ENCODE results near the gene TANGO2. TPM values are rescaled to one million over a fixed set of nuclear protein-coding genes. Genes with fewer than 3 reads are reported as not detected.

Gene TANGO2
- total RNA-seq, 1 donor from 2014 or later = 14.8 TPM

- no peak for DNase-seq (ENCODE audit: low read depth)
- no peak overlapping the region for H3K4me3 ChIP-seq (ENCODE audit: low read depth, low read length)
- TF ChIP-seq CTCF (conservative IDR thresholded peaks at IDR 0.05; ENCODE audit: low read depth, low read length) = no peak
Observed at GRCh38 chr22:20043057-20043996, 22.4 kb downstream of the TANGO2 start.

GRCh38 chr22:20043997-20044342, 23.1 kb downstream of the TANGO2 start:
- no peak for DNase-seq (ENCODE audit: low read depth)
- H3K4me3 ChIP-seq (ENCODE audit: low read depth, low read length) = no peak overlapping the region
- no peak for TF ChIP-seq CTCF (conservative IDR thresholded peaks at IDR 0.05; ENCODE audit: low read depth, low read length)

GRCh38 chr22:20044495-20045151, 23.7 kb downstream of the TANGO2 start:
- no peak for DNase-seq (ENCODE audit: low read depth)
- no peak overlapping the region for H3K4me3 ChIP-seq (ENCODE audit: low read depth, low read length)
- no peak for TF ChIP-seq CTCF (conservative IDR thresholded peaks at IDR 0.05; ENCODE audit: low read depth, low read length)

GRCh38 chr22:20046730-20047129, 25.8 kb downstream of the TANGO2 start:
- no peak for DNase-seq (ENCODE audit: low read depth)
- TF ChIP-seq CTCF (conservative IDR thresholded peaks at IDR 0.05; ENCODE audit: low read depth, low read length) = no peak
- no peak overlapping the region for H3K4me3 ChIP-seq (ENCODE audit: low read depth, low read length)

GRCh38 chr22:20051927-20052308, 31.0 kb downstream of the TANGO2 start:
- no peak for TF ChIP-seq CTCF (conservative IDR thresholded peaks at IDR 0.05; ENCODE audit: low read depth, low read length)
- DNase-seq (ENCODE audit: low read depth) = no peak

GRCh38 chr22:20052309-20053259, 31.7 kb downstream of the TANGO2 start:
- DNase-seq (ENCODE audit: low read depth) = no peak
- TF ChIP-seq CTCF (conservative IDR thresholded peaks at IDR 0.05; ENCODE audit: low read depth, low read length) = no peak
- no peak overlapping the region for H3K4me3 ChIP-seq (ENCODE audit: low read depth, low read length)

More at GRCh38 chr22:20051927-20052308, 31.0 kb downstream of the TANGO2 start:
- no peak overlapping the region for H3K4me3 ChIP-seq (ENCODE audit: low read depth, low read length)
